ENCODE data around the gene MBOAT1. TPM values are rescaled to one million over a fixed set of nuclear protein-coding genes. Genes with fewer than 3 reads are reported as not detected.

MBOAT1 gene
- total and polyA plus RNA-seq, 7 donors = 0.31 to 2.7 (median 0.84) TPM

GRCh38 chr6:20135677-20136268 lies 76.5 kb downstream of the MBOAT1 start:
- WGBS, 3 donors = 75 to 91% (median 80%) methylated on average over 6 of the region's 6 CpGs
- H3K4me1 ChIP-seq = no peaks in the 10 kb centered on the region
- H3K9me3 ChIP-seq = no peaks in the 10 kb centered on the region
- H3K4me3 ChIP-seq = no peak overlapping the region
- ATAC-seq (no peak), DNase-seq (no peak)
- H3K27me3 ChIP-seq (ENCODE audit: insufficient read depth in 3 of 3, low read length in 2 of 3) = no peaks in the 10 kb centered on the region
- no peak overlapping the region for H3K27ac ChIP-seq
- intact Hi-C loops (cut with DNase I) = no loop called here
- H3K36me3 ChIP-seq (ENCODE audit: insufficient read depth in 1 of 2, low read depth in 1 of 2) = peaks cover 0 to 2% of the 10 kb centered on the region in 2 donors
- TF ChIP-seq CTCF (IDR thresholded peaks at IDR 0.05) = no peak

GRCh38 chr6:20134613-20135012 lies 77.7 kb downstream of the MBOAT1 start:
- WGBS, 3 donors = 97 to 100% (median 98%) methylated on average over 1 of the region's 1 CpG
- TF ChIP-seq CTCF (IDR thresholded peaks at IDR 0.05) = no peak
- no peaks in the 10 kb centered on the region for H3K4me1 ChIP-seq
- intact Hi-C loops (cut with DNase I) = no loop called here
- no peaks in the 10 kb centered on the region for H3K9me3 ChIP-seq
- no peak overlapping the region for H3K27ac ChIP-seq
- DNase-seq (no peak), ATAC-seq (no peak)
- no peaks in the 10 kb centered on the region for H3K36me3 ChIP-seq (ENCODE audit: insufficient read depth in 1 of 2, low read depth in 1 of 2)
- H3K27me3 ChIP-seq (ENCODE audit: insufficient read depth in 3 of 3, low read length in 2 of 3) = no peaks in the 10 kb centered on the region
- H3K4me3 ChIP-seq = no peak overlapping the region

GRCh38 chr6:20129290-20130088 lies 82.8 kb downstream of the MBOAT1 start:
- H3K27me3 ChIP-seq (ENCODE audit: insufficient read depth in 3 of 3, low read length in 2 of 3) = no peaks in the 10 kb centered on the region
- no peak for TF ChIP-seq CTCF (IDR thresholded peaks at IDR 0.05)
- H3K4me3 ChIP-seq = no peak overlapping the region
- no peak for DNase-seq
- H3K27ac ChIP-seq = no peak overlapping the region
- no peak for ATAC-seq
- no peaks in the 10 kb centered on the region for H3K9me3 ChIP-seq
- H3K4me1 ChIP-seq = peaks cover 7% of the 10 kb centered on the region
- 76 to 92% (median 78%) methylated on average over 7 of the region's 7 CpGs for WGBS, 3 donors
- H3K36me3 ChIP-seq (ENCODE audit: insufficient read depth in 1 of 2, low read depth in 1 of 2) = no peaks in the 10 kb centered on the region
- intact Hi-C loops (cut with DNase I) = loop anchor here in 1 of 2 donors (5.0 kb wide), 1 partner anchor 1532 kb away; no protein-coding TSS in a partner anchor

GRCh38 chr6:20128018-20128417 lies 84.3 kb downstream of the MBOAT1 start:
- Histone ChIP-seq H3K36me3 (ENCODE audit: insufficient read depth in 1 of 2, low read depth in 1 of 2) (no peaks in the 10 kb centered on the region), H3K4me3 (no peak overlapping the region), H3K27me3 (ENCODE audit: insufficient read depth in 3 of 3, low read length in 2 of 3) (no peaks in the 10 kb centered on the region), H3K9me3 (no peaks in the 10 kb centered on the region), H3K27ac (no peak overlapping the region), H3K4me1 (peaks cover 7% of the 10 kb centered on the region)
- DNase-seq (no peak), ATAC-seq (no peak)
- 65 to 94% (median 93%) methylated on average over 3 of the region's 3 CpGs for WGBS, 3 donors
- TF ChIP-seq CTCF (IDR thresholded peaks at IDR 0.05) = no peak
- intact Hi-C loops (cut with DNase I) = loop anchor here in 1 of 2 donors (5.0 kb wide), 1 partner anchor 1531 kb away; no protein-coding TSS in a partner anchor
